Measurements from ENCODE around the gene FOSL1. TPM values are rescaled to one million over a fixed set of nuclear protein-coding genes. Genes with fewer than 3 reads are reported as not detected.

The FOSL1 gene
- total RNA-seq, 1 experiment from 2014 or later = 186 TPM

DNA sequence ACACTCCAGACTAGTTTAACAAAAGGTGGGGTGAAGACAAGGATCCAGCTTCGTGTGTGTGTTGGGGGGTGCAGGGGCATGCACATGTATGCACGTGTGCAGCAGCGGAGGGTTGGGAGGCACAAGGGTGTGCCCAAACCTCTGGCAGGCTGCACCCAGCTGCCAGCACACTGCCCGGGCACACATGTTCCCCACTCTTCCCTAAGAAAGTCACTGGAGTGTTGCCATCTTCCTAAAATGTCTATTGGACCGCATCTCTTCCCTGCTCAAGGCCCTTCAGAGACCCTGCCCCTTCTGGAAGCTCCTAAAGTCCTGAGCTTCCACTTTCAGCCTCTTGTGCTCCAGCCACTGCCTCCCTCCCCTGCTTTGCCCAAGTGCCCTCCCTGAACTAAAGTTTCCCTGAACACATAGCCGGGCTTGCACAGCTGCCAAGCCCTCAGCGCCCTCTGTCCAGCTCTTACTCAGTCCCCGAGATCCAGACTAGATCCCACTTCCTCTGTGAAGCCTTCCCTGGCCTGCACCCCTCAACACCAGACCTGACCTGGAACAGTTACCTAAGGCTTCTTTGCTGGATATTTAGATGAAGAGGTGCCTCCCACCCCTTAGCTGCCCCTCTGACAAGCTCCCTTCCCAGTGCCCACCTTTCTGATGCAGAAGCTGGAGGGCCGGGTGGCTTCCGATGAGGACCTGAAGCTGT is 48.2 kb downstream of the FOSL1 start:
- H3K4me1 ChIP-seq (ENCODE audit: control insufficient read depth, insufficient read depth, low read length) = peaks cover 36% of the 10 kb centered on the region
- ChIA-PET POLR2A (interaction anchor here (0.6 to 1.7 kb wide), 5 partner anchors 9 to 736 kb away, joined by 4 to 13 read pairs (median 5); partner anchors contain the start of gene MUS81), CTCF (interaction anchor here (0.6 to 1.6 kb wide), 5 partner anchors 18 to 217 kb away, joined by 3 to 12 read pairs (median 6); partner anchors contain the start of genes KAT5 and SNX32)
- no peak overlapping the region for H3K27ac ChIP-seq (ENCODE audit: low read length)
- in situ Hi-C loops (cut with HindIII; ENCODE audit: low pct_unique_long_range_greater_than_20kb, low sequenced_read_pairs) = no loop called here
- H3K36me3 ChIP-seq (ENCODE audit: control insufficient read depth, insufficient read depth, low read length) = peaks cover 29% of the 10 kb centered on the region
- H3K27me3 ChIP-seq (ENCODE audit: control insufficient read depth, insufficient read depth, low read length) = no peaks in the 10 kb centered on the region
- no peak overlapping the region for H3K4me3 ChIP-seq (ENCODE audit: low read depth in 2 of 2, low read length in 2 of 2)
- ATAC-seq (peak; percentile 33), DNase-seq (ENCODE audit: low read depth, low spot score) (no peak)
- no TSS peak for BruUV-seq (replicated peaks)
- TF ChIP-seq, protein P1, sequence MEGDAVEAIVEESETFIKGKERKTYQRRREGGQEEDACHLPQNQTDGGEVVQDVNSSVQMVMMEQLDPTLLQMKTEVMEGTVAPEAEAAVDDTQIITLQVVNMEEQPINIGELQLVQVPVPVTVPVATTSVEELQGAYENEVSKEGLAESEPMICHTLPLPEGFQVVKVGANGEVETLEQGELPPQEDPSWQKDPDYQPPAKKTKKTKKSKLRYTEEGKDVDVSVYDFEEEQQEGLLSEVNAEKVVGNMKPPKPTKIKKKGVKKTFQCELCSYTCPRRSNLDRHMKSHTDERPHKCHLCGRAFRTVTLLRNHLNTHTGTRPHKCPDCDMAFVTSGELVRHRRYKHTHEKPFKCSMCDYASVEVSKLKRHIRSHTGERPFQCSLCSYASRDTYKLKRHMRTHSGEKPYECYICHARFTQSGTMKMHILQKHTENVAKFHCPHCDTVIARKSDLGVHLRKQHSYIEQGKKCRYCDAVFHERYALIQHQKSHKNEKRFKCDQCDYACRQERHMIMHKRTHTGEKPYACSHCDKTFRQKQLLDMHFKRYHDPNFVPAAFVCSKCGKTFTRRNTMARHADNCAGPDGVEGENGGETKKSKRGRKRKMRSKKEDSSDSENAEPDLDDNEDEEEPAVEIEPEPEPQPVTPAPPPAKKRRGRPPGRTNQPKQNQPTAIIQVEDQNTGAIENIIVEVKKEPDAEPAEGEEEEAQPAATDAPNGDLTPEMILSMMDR (IDR thresholded peaks at IDR 0.05) = no peak
- TF ChIP-seq SIN3A (IDR thresholded peaks at IDR 0.05; ENCODE audit: borderline replicate concordance, insufficient read depth, low read depth, low read length) (0 out of 2 replicates have a peak, but pooled peaks have one; percentile 12), POLR2AphosphoS5 (IDR thresholded peaks at IDR 0.05; ENCODE audit: low read depth, low read length) (peak; percentile 32), TCF7L2 (IDR thresholded peaks at IDR 0.05; ENCODE audit: low read depth, low read length) (no peak)
- TF ChIP-seq, protein P2, sequence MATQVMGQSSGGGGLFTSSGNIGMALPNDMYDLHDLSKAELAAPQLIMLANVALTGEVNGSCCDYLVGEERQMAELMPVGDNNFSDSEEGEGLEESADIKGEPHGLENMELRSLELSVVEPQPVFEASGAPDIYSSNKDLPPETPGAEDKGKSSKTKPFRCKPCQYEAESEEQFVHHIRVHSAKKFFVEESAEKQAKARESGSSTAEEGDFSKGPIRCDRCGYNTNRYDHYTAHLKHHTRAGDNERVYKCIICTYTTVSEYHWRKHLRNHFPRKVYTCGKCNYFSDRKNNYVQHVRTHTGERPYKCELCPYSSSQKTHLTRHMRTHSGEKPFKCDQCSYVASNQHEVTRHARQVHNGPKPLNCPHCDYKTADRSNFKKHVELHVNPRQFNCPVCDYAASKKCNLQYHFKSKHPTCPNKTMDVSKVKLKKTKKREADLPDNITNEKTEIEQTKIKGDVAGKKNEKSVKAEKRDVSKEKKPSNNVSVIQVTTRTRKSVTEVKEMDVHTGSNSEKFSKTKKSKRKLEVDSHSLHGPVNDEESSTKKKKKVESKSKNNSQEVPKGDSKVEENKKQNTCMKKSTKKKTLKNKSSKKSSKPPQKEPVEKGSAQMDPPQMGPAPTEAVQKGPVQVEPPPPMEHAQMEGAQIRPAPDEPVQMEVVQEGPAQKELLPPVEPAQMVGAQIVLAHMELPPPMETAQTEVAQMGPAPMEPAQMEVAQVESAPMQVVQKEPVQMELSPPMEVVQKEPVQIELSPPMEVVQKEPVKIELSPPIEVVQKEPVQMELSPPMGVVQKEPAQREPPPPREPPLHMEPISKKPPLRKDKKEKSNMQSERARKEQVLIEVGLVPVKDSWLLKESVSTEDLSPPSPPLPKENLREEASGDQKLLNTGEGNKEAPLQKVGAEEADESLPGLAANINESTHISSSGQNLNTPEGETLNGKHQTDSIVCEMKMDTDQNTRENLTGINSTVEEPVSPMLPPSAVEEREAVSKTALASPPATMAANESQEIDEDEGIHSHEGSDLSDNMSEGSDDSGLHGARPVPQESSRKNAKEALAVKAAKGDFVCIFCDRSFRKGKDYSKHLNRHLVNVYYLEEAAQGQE (IDR thresholded peaks at IDR 0.05; ENCODE audit: insufficient read depth in 1 of 2, low read depth in 2 of 2, low read length in 1 of 2) = no peak
- H3K9me3 ChIP-seq (ENCODE audit: control insufficient read depth, insufficient read depth, low read depth, low read length) = no peaks in the 10 kb centered on the region
- intact Hi-C loops (cut with micrococcal nuclease; ENCODE audit: unreplicated experiment) = loop anchor here (10.0 kb wide), 1 partner anchor 297 kb away; the partner anchor contains the start of gene LTBP3

DNA sequence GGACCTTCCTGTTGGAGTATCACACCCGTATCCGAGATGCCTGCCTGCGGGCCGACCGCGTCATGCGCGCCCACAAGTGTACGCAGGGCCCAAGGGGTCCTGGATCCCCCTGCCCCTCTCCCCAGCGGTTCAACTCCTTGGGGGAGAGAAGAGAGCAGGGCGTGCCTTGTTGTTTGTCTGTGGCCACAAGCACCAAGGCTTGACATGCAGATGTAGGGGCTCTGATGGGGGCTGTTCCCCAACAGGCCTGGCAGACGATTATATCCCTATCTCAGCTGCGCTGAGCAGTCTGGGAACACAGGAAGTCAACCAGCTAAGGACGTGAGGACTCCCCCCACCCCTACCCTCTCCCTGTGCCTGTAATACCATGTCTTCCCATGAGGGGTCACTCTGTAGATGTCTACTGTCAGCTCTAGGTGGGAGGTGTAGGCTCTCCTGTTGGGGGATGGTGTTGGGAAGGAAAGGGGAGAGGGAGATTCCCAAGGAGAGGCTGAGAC is 49.1 kb downstream of the FOSL1 start:
- POLR2A ChIA-PET = interaction anchor here (0.6 to 1.7 kb wide), 3 partner anchors 9 to 735 kb away, joined by 4 to 13 read pairs (median 4); partner anchors contain the start of gene MUS81
- H3K4me1 ChIP-seq (ENCODE audit: control insufficient read depth, insufficient read depth, low read length) = peaks cover 33% of the 10 kb centered on the region
- H3K4me3 ChIP-seq (ENCODE audit: low read depth in 2 of 2, low read length in 2 of 2) = no peak overlapping the region
- ATAC-seq (peak; percentile 59), DNase-seq (ENCODE audit: low read depth, low spot score) (no peak)
- in situ Hi-C loops (cut with HindIII; ENCODE audit: low pct_unique_long_range_greater_than_20kb, low sequenced_read_pairs) (no loop called here), intact Hi-C loops (cut with micrococcal nuclease; ENCODE audit: unreplicated experiment) (loop anchor here (10.0 kb wide), 1 partner anchor 296 kb away; the partner anchor contains the start of gene LTBP3)
- H3K9me3 ChIP-seq (ENCODE audit: control insufficient read depth, insufficient read depth, low read depth, low read length) = no peaks in the 10 kb centered on the region
- TF ChIP-seq, protein P1 (IDR thresholded peaks at IDR 0.05) = peak; percentile 91
- TF ChIP-seq, protein P2 (IDR thresholded peaks at IDR 0.05; ENCODE audit: insufficient read depth in 1 of 2, low read depth in 2 of 2, low read length in 1 of 2) = no peak
- peak; percentile 68 for TF ChIP-seq POLR2AphosphoS5 (IDR thresholded peaks at IDR 0.05; ENCODE audit: low read depth, low read length)
- no TSS peak for BruUV-seq (replicated peaks)
- CTCF ChIA-PET = interaction anchor here (0.9 to 1.6 kb wide), 4 partner anchors 18 to 139 kb away, joined by 5 to 12 read pairs (median 6); partner anchors contain the start of genes KAT5 and SNX32
- H3K27me3 ChIP-seq (ENCODE audit: control insufficient read depth, insufficient read depth, low read length) = no peaks in the 10 kb centered on the region
- peaks cover 23% of the 10 kb centered on the region for H3K36me3 ChIP-seq (ENCODE audit: control insufficient read depth, insufficient read depth, low read length)
- no peak overlapping the region for H3K27ac ChIP-seq (ENCODE audit: low read length)
